Cardiac septum (tissue), 1 donor: ENCODE measurements around the gene RECQL5. TPM values are rescaled to one million over a fixed set of nuclear protein-coding genes. Genes with fewer than 3 reads are reported as not detected.
"Not testable (repeated sequence)": the region's sequence is repeated elsewhere in the genome, so short reads cannot be mapped to it uniquely, and the experiment has no call there.

ENCODE experiments used
- DNase-seq: peaks from one replicate; pipeline ENCODE4 v3.0.0-alpha.2; 2020; ENCODE audit warnings: low spot score
- intact Hi-C: fragments of 100-400 bp; cut with DNase I; formaldehyde crosslinking; loops from one replicate; pipeline ENCODE4 v1.14.0; 2022
- total RNA-seq: library from RNA; stranded (reverse); fragmentation: NEBNext Ultra II Directional; extraction: Animal tissue kit (Norgen Biotek cat#: 25700); gene quantifications from one replicate; pipeline ENCODE4 v1.2.1, GENCODE V29; 2021
- donor health status: DM: no; HTN: no; CAD: no.

The RECQL5 gene
- total RNA-seq, 1 donor from 2014 or later, result 11.3 TPM

GRCh38 chr17:75584849-75585175 is 82.1 kb downstream of the RECQL5 start:
- no peak for DNase-seq
- intact Hi-C loops, result loop anchor here (5.0 kb wide), 1 partner anchor 68 kb away; the partner anchor contains the start of genes CASKIN2 and TSEN54

- DNase-seq, intact Hi-C loops: not testable (repeated sequence)
These were observed 83.8 kb downstream of the RECQL5 start for GRCh38 chr17:75583197-75583596.

GRCh38 chr17:75581121-75581725 is 85.7 kb downstream of the RECQL5 start:
- intact Hi-C loops, DNase-seq: not testable (repeated sequence)

Other genes with a start within 250 kb of the RECQL5 start
- 56.6 TPM for gene TMEM94, start 210.5 kb downstream of the RECQL5 start, total RNA-seq
- 48.2 TPM for gene CASKIN2, start 151.6 kb downstream of the RECQL5 start, total RNA-seq
- 7.7 TPM for gene TSEN54, start 150.6 kb downstream of the RECQL5 start, total RNA-seq
- gene LLGL2, start 141.5 kb downstream of the RECQL5 start, total RNA-seq, result 4.7 TPM
- gene MYO15B, start 79.4 kb downstream of the RECQL5 start, total RNA-seq, result 62.8 TPM
- gene SMIM5, start 33.7 kb downstream of the RECQL5 start, total RNA-seq, result 1.7 TPM
- gene SAP30BP, start 184 bp upstream of the RECQL5 start, total RNA-seq, result 47.2 TPM
- 5.7 TPM for gene ITGB4, start 54.3 kb upstream of the RECQL5 start, total RNA-seq
- gene GALK1, start 98.0 kb upstream of the RECQL5 start, total RNA-seq, result 11.5 TPM
- gene UNK, start 117.7 kb upstream of the RECQL5 start, total RNA-seq, result 16.8 TPM
- 7.9 TPM for gene UNC13D, start 177.2 kb upstream of the RECQL5 start, total RNA-seq
- gene WBP2, start 188.2 kb upstream of the RECQL5 start, total RNA-seq, result 129 TPM
- gene TRIM47, start 211.4 kb upstream of the RECQL5 start, total RNA-seq, result 39.5 TPM
- 12.1 TPM for gene TRIM65, start 229.8 kb upstream of the RECQL5 start, total RNA-seq
- gene MRPL38, start 237.7 kb upstream of the RECQL5 start, total RNA-seq, result 76.3 TPM